HG03342 (cell line): ENCODE data around the gene HEXIM2.
A peak's percentile ranks its signal among the peaks of the same experiment; 100 is the strongest.
"Not testable (repeated sequence)": the region's sequence is repeated elsewhere in the genome, so short reads cannot be mapped to it uniquely, and the experiment has no call there.

Experiments
- ATAC-seq: cut with Tn5 transposase; IDR thresholded peaks from one replicate; pipeline ENCODE4 v1.9.1; 2021; ENCODE audit warnings: mild to moderate bottlenecking, moderate library complexity; ENCODE audit not compliant: unreplicated experiment

The HEXIM2 gene

GRCh38 chr17:45168991-45169752 lies 7.5 kb downstream of the HEXIM2 start:
- no peak for ATAC-seq

- ATAC-seq, result no peak
Observed at GRCh38 chr17:45170280-45170930, 8.7 kb downstream of the HEXIM2 start.

- ATAC-seq, result no peak
Observed at GRCh38 chr17:45170931-45171337, 9.3 kb downstream of the HEXIM2 start.

GRCh38 chr17:45171338-45172231 lies 9.9 kb downstream of the HEXIM2 start:
- ATAC-seq, result no peak

- no peak for ATAC-seq
Observed at GRCh38 chr17:45172232-45172540, 10.5 kb downstream of the HEXIM2 start.

GRCh38 chr17:45172541-45173286 lies 11.0 kb downstream of the HEXIM2 start:
- no peak for ATAC-seq

GRCh38 chr17:45175759-45176115 lies 14.1 kb downstream of the HEXIM2 start:
- ATAC-seq, result no peak

- no peak for ATAC-seq
Observed at GRCh38 chr17:45177563-45177962, 15.9 kb downstream of the HEXIM2 start.

GRCh38 chr17:45184144-45184543 lies 22.5 kb downstream of the HEXIM2 start:
- ATAC-seq, result no peak

- no peak for ATAC-seq
Observed at GRCh38 chr17:45186801-45187354, 25.2 kb downstream of the HEXIM2 start.

- no peak for ATAC-seq
Observed at GRCh38 chr17:45189009-45189408, 27.3 kb downstream of the HEXIM2 start.

GRCh38 chr17:45190503-45191255 lies 29.0 kb downstream of the HEXIM2 start:
- no peak for ATAC-seq

GRCh38 chr17:45195424-45195823 lies 33.7 kb downstream of the HEXIM2 start:
- ATAC-seq, result no peak

GRCh38 chr17:45197108-45197507 lies 35.4 kb downstream of the HEXIM2 start:
- ATAC-seq, result no peak

GRCh38 chr17:45197555-45198334 lies 36.1 kb downstream of the HEXIM2 start:
- peak; percentile 82 for ATAC-seq

- no peak for ATAC-seq
Observed at GRCh38 chr17:45200701-45201100, 39.0 kb downstream of the HEXIM2 start.

- no peak for ATAC-seq
Observed at GRCh38 chr17:45201457-45201856, 39.8 kb downstream of the HEXIM2 start.

- ATAC-seq, result not testable (repeated sequence)
Observed at GRCh38 chr17:45201880-45202279, 40.2 kb downstream of the HEXIM2 start.
